GM19455 (cell line): ENCODE data around the gene DIP2A.

Experiments used
- ATAC-seq: cut with Tn5 transposase; IDR thresholded peaks from one replicate; pipeline ENCODE4 v1.9.1; 2021; ENCODE audit not compliant: unreplicated experiment

Gene DIP2A

DNA sequence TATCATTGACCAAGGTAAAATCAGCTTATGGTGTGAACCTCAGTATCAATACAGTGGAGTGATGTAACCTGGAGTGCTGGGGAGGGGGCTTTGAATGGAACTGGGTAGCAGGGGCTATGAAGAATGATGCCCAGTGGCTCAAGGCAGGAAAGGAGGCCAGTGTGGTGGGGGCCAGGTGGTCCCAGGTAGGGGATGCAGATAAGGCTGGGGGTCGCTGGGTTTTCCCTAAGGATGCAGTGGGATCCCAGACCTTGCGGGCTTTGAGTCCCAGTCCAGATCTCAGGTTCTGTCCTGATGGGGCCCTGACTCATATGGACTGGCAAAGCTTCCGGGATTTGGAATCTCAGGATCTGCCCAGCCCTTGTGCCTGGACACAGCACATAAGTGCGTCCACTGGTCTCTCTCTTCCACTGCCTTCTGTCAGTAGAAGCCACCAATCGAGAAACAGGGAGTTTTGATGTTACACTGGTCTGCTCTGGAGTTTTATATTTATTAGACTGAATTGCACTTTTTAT, 94.2 kb downstream of the DIP2A start:
- no peak for ATAC-seq

- ATAC-seq: no peak
Measured at GRCh38 chr21:46553993-46554392, 95.3 kb downstream of the DIP2A start.

DNA sequence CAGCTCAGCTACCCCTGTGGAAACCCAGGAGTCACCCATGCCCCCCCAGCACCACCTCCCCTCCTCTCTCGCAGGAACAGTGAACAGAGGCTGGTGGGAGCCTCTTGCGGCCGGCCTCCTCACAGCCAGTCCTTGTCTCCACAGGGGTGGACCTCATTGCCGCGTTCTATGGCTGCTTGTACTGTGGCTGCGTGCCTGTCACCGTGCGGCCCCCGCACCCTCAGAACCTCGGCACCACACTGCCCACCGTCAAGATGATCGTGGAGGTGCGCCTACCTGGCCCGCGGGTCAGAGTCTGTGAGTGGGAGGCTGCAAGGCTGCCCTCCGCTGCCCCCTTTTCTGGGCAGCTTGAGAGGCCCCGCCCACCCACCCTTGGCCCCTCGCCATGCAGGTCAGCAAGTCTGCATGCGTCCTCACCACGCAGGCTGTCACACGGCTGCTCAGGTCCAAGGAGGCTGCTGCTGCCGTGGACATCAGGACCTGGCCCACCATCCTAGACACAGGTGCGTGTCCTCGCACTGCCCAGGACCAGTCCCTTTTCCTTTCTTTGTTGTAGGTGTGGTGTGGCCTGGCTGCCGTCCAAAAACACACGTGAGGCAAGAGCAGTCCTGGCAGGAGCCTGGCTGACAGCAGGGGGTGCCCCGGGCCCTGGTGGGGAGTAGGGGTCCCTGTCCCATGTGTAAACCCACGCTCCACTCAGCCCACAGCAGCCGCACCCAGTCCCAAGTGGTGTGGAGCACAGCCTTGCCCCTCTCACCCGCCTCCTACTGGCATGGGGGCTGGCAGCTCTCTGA, 95.9 kb downstream of the DIP2A start:
- ATAC-seq: no peak

DNA sequence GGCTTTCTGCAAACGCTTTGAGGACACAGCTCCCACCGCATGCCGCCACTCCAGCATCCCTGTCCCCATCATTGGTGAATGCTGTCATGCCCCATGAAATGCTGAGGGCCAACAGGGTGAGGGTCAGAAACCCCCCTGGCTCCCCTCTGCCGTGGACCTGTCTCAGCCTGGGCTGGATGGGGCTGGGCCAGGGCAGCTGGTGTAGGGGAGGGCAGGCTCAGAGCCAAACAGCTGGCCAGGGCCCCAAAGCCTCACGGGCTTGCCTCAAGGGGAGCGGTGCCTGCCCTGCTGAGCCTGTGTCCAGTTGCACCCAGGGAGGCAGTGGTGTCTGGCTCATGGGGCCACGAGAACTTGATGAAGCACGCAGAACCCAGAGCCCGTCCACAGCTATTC, 96.5 kb downstream of the DIP2A start:
- ATAC-seq: no peak

DNA sequence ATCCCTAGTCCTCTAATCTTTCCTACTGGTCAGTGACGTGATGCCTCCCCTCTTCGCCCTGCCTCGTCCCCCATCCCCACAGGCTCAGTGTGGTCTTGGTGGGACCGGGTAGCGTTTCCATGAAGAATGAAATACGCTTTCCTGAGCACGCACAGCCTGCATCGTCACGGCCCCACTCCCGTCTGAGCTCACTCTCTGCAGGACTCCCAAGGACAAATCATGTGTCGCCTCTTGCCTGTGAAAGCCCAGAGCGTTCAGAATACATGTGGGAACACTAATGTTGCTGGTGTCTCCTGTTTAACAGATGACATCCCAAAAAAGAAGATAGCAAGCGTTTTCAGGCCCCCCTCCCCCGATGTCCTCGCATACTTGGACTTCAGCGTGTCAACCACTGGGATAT, 97.0 kb downstream of the DIP2A start:
- ATAC-seq: no peak

GRCh38 chr21:46556802-46557201, 98.1 kb downstream of the DIP2A start:
- ATAC-seq: no peak

DNA sequence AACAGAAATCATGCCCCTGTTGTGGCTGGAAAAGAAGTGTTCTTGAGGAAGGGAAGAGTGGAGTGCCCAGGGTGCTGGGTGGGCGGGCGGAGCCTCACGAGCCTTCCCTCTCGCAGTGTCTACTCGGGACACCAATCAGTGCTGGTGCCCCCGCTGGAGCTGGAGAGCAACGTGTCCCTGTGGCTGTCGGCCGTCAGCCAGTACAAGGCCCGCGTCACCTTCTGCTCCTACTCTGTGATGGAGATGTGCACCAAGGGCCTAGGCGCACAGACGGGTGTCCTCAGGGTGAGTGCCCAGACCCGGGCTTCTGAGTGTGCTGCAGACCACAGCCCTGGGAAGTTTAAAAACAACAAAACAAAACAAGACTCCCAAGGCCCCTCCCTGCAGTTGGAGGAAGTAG, 98.8 kb downstream of the DIP2A start:
- no peak for ATAC-seq

DNA sequence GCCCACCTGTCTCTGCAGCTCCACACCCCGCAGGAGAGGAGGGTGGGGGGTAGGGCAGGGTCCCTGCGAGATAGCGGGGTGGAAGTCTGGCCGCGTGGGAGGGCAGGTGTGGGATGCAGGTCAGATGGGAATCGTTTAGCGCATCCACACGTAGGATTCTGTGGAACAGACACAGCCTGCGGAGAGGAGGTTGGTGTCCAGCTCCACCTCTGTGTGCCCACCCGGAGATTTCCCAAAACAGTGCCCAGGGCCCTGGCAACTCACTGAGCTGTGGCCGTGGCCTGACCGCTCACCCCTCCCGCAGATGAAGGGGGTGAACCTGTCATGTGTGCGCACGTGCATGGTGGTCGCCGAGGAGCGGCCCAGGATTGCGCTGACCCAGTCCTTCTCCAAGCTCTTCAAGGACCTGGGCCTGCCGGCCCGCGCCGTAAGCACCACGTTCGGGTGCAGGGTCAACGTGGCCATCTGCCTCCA, 99.3 kb downstream of the DIP2A start:
- no peak for ATAC-seq

GRCh38 chr21:46559291-46559983, 100.7 kb downstream of the DIP2A start:
- no peak for ATAC-seq

DNA sequence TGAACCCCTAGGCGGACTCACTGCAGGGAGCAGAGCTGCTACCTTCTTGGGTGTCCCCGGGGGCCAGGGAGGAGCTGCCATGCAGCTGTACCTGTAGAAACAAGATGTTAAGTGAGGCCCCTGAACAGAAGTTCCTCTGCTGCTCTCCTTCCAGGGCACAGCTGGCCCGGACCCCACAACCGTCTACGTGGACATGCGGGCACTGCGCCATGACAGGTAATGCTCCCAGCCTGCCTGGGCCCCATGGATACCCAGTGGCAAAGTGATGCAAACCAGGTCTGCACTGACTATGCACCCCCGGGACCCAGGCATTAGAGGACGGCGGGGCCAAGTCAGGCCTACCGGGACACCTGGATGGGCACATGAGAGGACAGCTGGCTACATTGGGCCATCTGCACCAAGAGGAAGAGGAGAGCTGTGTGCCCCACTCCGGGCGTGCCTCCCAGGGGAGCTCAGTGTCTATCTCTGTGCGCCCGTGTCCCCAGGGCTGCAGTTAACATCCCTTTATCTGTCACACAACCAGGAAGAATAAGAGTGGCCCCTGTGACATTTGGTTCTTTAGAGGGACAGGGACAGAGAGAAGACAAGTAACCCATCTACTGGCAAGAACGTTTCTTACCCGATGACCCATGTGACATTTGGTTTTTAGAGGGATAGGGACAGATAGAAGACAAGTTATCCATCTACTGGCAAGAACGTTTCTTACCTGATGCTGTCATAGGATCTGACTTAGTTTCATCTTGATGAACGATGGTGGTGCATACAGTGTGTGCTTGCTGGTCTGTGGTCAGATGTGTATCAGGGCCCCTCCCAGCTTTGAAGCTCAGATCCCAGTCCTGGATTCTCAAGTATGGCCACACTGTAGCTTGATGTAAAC, 102.1 kb downstream of the DIP2A start:
- ATAC-seq: no peak

GRCh38 chr21:46561445-46562090, 102.9 kb downstream of the DIP2A start:
- ATAC-seq: no peak

GRCh38 chr21:46562472-46562871, 103.8 kb downstream of the DIP2A start:
- no peak for ATAC-seq

DNA sequence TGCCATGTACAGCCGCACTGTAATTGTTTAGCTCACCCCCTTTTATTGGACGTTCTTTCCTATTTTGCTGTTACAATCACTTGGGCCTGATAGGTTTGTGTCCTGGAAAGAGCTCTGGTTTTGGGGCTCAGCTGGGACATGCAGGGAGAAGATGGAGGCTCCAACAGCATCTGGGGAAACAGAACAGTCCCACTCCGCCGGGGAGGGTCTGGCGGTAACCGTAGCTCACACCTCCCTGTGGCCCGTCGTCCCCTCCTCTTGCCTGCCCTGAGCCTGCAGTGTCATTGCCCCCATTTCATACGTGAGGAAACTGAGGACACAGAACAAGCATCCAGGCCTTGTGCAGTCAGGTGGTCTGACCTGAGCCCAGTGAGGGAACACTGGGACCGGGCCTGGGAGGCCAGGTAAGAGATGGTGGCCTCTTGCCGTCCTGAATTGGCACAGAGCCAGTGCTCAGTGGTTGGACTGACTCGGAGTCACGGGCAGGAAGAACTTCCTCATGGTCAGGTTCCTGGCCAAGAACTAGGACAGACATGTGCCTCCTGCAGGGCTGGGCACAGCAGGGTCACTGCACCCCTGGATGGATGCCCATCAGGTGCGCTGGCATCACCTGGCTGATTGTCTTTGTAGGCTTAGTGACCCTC, 104.4 kb downstream of the DIP2A start:
- no peak for ATAC-seq

- no peak for ATAC-seq
Measured at GRCh38 chr21:46564391-46564790, 105.7 kb downstream of the DIP2A start.

GRCh38 chr21:46567348-46567747, 108.7 kb downstream of the DIP2A start:
- no peak for ATAC-seq

DNA sequence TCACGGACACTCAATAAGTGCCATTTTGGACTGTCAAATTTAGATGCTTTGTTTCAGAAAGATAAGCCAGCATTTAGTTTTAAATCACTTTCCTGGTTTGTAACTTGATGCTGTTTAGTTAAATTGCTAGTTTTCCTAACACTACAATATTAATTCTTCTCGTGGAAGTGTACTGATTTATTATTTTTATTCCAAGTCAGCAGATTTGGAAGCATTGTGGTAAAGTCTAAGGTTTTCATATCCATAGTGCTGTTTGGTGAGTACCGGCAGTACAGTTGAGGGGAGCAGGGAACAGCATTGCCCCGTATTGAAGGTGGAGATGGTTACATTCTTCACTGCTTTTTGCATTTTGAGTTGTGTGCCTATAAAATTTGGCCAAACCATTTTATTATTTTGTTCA, 109.9 kb downstream of the DIP2A start:
- ATAC-seq: no peak

- ATAC-seq: no peak
Measured at GRCh38 chr21:46569081-46569480, 110.4 kb downstream of the DIP2A start.

DNA sequence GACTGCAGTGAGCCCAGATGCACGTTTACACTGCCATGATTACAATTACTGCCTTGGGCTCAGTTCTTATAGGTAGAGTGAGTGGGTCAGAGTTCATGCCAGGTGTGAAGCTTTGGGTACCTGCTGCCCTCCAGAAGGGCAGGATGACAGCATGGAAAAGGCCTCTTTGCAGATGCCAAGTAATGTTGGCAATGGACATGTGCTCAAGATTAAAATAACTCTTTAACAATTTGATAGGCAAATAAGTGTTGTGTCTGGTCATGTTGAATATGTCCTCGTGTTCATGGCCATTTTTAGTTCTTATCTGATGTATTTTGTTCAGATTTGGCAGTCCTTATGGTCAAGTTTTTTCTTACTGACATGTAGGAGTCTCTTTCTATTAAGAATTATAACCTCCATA, 111.4 kb downstream of the DIP2A start:
- no peak for ATAC-seq

- ATAC-seq: no peak
Measured at GRCh38 chr21:46570631-46571030, 111.9 kb downstream of the DIP2A start.

- no peak for ATAC-seq
Measured at GRCh38 chr21:46572850-46573249, 114.2 kb downstream of the DIP2A start.
